Measurements from ENCODE around the gene ZIC4. TPM values are rescaled to one million over a fixed set of nuclear protein-coding genes. Genes with fewer than 3 reads are reported as not detected.

ZIC4 gene
- polyA plus RNA-seq, 1 of the 3 experiments (the other 2 are of a cell fraction) = 1.3 TPM

DNA sequence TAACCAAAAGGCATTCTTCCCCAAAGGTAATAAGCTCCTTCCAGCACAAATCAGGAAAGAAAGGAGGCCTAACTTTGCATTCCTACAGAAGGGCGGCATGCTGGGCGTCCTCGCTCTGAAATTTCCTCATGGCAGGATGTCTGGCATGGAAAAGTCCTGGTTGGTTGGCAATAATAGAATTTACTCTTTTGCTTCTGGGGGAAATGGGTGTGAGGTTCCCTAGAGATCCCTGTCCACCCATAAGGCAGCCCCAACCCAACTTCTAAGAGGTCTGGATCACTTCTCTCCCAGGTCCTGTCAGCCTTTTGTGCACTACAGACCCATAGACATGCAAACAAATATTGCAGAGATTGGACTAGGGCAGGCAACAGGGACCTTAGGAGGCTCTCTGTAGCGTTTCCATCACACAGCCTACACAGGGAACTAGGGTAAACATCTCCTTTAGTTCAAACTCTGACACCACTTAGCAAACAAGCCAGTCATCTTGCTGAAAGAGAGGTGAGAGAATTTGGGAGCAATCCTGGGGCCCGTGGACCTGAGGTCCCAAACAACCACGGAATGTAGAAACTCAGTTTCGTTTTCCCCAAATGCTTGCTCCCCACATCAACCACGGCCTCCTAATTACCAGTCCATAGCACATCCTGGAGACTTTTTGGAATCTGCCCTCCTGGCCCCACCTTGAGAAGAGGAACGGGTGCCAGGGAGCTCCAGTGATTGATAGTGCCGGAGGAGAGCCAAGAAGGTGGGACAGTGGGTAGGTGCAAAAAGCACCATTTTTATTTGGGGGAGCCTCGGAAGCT, 2.1 kb downstream of the ZIC4 start:
- Histone ChIP-seq H3K9ac (no peak overlapping the region), H3K27ac (ENCODE audit: low read depth in 2 of 2, low read length in 1 of 2) (no peak overlapping the region), H2AFZ (ENCODE audit: low read depth) (no peak overlapping the region), H3K4me3 (ENCODE audit: low read depth in 2 of 2, low read length in 1 of 2) (no peak overlapping the region), H4K20me1 (ENCODE audit: insufficient read depth) (no peaks in the 10 kb centered on the region), H3F3A (replicated peaks; ENCODE audit: insufficient read depth) (no peaks in the 10 kb centered on the region), H3K4me2 (no peak overlapping the region), H3K79me2 (ENCODE audit: insufficient read depth) (peaks cover 2% of the 10 kb centered on the region; the same call in 1 of the 2 replicates), H3K36me3 (replicated peaks in 1 of 2; ENCODE audit: control insufficient read depth in 1 of 2, insufficient read depth in 2 of 2, low read length in 1 of 2) (no peaks in the 10 kb centered on the region), H3K9me2 (no peaks in the 10 kb centered on the region), H3K4me1 (ENCODE audit: control insufficient read depth in 1 of 2, insufficient read depth in 2 of 2, low read depth in 1 of 2, low read length in 1 of 2) (no peaks in the 10 kb centered on the region), H3K27me3 (ENCODE audit: insufficient read depth) (peaks cover 54% of the 10 kb centered on the region), H3K9me3 (no peaks in the 10 kb centered on the region)
- no peak for TF ChIP-seq GATA2 (CRISPR knock-in tag; IDR thresholded peaks at IDR 0.05)
- TF ChIP-seq, protein P1, sequence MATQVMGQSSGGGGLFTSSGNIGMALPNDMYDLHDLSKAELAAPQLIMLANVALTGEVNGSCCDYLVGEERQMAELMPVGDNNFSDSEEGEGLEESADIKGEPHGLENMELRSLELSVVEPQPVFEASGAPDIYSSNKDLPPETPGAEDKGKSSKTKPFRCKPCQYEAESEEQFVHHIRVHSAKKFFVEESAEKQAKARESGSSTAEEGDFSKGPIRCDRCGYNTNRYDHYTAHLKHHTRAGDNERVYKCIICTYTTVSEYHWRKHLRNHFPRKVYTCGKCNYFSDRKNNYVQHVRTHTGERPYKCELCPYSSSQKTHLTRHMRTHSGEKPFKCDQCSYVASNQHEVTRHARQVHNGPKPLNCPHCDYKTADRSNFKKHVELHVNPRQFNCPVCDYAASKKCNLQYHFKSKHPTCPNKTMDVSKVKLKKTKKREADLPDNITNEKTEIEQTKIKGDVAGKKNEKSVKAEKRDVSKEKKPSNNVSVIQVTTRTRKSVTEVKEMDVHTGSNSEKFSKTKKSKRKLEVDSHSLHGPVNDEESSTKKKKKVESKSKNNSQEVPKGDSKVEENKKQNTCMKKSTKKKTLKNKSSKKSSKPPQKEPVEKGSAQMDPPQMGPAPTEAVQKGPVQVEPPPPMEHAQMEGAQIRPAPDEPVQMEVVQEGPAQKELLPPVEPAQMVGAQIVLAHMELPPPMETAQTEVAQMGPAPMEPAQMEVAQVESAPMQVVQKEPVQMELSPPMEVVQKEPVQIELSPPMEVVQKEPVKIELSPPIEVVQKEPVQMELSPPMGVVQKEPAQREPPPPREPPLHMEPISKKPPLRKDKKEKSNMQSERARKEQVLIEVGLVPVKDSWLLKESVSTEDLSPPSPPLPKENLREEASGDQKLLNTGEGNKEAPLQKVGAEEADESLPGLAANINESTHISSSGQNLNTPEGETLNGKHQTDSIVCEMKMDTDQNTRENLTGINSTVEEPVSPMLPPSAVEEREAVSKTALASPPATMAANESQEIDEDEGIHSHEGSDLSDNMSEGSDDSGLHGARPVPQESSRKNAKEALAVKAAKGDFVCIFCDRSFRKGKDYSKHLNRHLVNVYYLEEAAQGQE (IDR thresholded peaks at IDR 0.05; ENCODE audit: low read depth, low read length) = no peak
- TF ChIP-seq, protein P2, sequence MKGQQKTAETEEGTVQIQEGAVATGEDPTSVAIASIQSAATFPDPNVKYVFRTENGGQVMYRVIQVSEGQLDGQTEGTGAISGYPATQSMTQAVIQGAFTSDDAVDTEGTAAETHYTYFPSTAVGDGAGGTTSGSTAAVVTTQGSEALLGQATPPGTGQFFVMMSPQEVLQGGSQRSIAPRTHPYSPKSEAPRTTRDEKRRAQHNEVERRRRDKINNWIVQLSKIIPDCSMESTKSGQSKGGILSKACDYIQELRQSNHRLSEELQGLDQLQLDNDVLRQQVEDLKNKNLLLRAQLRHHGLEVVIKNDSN (IDR thresholded peaks at IDR 0.05; ENCODE audit: borderline replicate concordance, low read depth) = no peak
- no peak for TF ChIP-seq SMC3 (IDR thresholded peaks at IDR 0.05; ENCODE audit: low read depth, low read length)
- TF ChIP-seq, protein P3, sequence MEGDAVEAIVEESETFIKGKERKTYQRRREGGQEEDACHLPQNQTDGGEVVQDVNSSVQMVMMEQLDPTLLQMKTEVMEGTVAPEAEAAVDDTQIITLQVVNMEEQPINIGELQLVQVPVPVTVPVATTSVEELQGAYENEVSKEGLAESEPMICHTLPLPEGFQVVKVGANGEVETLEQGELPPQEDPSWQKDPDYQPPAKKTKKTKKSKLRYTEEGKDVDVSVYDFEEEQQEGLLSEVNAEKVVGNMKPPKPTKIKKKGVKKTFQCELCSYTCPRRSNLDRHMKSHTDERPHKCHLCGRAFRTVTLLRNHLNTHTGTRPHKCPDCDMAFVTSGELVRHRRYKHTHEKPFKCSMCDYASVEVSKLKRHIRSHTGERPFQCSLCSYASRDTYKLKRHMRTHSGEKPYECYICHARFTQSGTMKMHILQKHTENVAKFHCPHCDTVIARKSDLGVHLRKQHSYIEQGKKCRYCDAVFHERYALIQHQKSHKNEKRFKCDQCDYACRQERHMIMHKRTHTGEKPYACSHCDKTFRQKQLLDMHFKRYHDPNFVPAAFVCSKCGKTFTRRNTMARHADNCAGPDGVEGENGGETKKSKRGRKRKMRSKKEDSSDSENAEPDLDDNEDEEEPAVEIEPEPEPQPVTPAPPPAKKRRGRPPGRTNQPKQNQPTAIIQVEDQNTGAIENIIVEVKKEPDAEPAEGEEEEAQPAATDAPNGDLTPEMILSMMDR (IDR thresholded peaks at IDR 0.05) = no peak
- TF ChIP-seq NRF1 (IDR thresholded peaks at IDR 0.05; ENCODE audit: low read depth, low read length) = no peak
- no peak for TF ChIP-seq TAF1 (IDR thresholded peaks at IDR 0.05; ENCODE audit: borderline replicate concordance, low read depth, low read length)
- TF ChIP-seq, protein P4, sequence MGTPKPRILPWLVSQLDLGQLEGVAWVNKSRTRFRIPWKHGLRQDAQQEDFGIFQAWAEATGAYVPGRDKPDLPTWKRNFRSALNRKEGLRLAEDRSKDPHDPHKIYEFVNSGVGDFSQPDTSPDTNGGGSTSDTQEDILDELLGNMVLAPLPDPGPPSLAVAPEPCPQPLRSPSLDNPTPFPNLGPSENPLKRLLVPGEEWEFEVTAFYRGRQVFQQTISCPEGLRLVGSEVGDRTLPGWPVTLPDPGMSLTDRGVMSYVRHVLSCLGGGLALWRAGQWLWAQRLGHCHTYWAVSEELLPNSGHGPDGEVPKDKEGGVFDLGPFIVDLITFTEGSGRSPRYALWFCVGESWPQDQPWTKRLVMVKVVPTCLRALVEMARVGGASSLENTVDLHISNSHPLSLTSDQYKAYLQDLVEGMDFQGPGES (IDR thresholded peaks at IDR 0.05; ENCODE audit: low read depth, low read length) = no peak
- TF ChIP-seq, protein P5, sequence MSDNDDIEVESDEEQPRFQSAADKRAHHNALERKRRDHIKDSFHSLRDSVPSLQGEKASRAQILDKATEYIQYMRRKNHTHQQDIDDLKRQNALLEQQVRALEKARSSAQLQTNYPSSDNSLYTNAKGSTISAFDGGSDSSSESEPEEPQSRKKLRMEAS (IDR thresholded peaks at IDR 0.05; ENCODE audit: low read depth) = no peak
- no peak for TF ChIP-seq MXI1 (IDR thresholded peaks at IDR 0.05; ENCODE audit: low read depth, low read length)
- TF ChIP-seq FOXM1 (IDR thresholded peaks at IDR 0.05; ENCODE audit: low read depth) = no peak
- TF ChIP-seq, protein P6, sequence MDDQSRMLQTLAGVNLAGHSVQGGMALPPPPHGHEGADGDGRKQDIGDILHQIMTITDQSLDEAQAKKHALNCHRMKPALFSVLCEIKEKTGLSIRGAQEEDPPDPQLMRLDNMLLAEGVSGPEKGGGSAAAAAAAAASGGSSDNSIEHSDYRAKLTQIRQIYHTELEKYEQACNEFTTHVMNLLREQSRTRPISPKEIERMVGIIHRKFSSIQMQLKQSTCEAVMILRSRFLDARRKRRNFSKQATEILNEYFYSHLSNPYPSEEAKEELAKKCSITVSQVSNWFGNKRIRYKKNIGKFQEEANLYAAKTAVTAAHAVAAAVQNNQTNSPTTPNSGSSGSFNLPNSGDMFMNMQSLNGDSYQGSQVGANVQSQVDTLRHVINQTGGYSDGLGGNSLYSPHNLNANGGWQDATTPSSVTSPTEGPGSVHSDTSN (IDR thresholded peaks at IDR 0.05) = no peak
- POLR2A ChIA-PET = no interaction called here
- DNase-seq = no peak
- 69% methylated on average over 10 of the region's 11 CpGs for WGBS (ENCODE audit: low lambda C conversion rate)
- CTCF ChIA-PET = interaction anchor here (0.9 kb wide), 1 partner anchor 20 kb away, joined by 3 read pairs; no protein-coding TSS in a partner anchor
